Inflammatory macrophage treated with lipopolysaccharide for 1 hour (primary cell): ENCODE data around the gene ZNF536.
"Not testable (repeated sequence)": the region's sequence is repeated elsewhere in the genome, so short reads cannot be mapped to it uniquely, and the experiment has no call there.

Source experiments
- DNase-seq, 2 donors: peaks; one replicate each; pipeline ENCODE4 v3.0.0-alpha.2; 2020 to 2022

ZNF536 gene

GRCh38 chr19:30420881-30421280 lies 48.7 kb downstream of the ZNF536 start:
- DNase-seq, result no peak

- DNase-seq, result no peak
Observed at GRCh38 chr19:30421571-30421970, 49.4 kb downstream of the ZNF536 start.

- no peak for DNase-seq
Observed at GRCh38 chr19:30423481-30423880, 51.3 kb downstream of the ZNF536 start.

GRCh38 chr19:30425885-30426838 lies 54.0 kb downstream of the ZNF536 start:
- no peak for DNase-seq

- DNase-seq, result no peak
Observed at GRCh38 chr19:30426864-30427263, 54.7 kb downstream of the ZNF536 start.

- DNase-seq, result no peak
Observed at GRCh38 chr19:30428092-30428680, 56.0 kb downstream of the ZNF536 start.

- no peak for DNase-seq
Observed at GRCh38 chr19:30428844-30429243, 56.7 kb downstream of the ZNF536 start.

GRCh38 chr19:30430206-30430734 lies 58.1 kb downstream of the ZNF536 start:
- no peak for DNase-seq

- no peak for DNase-seq
Observed at GRCh38 chr19:30431591-30431990, 59.4 kb downstream of the ZNF536 start.

- DNase-seq, result no peak
Observed at GRCh38 chr19:30434797-30435594, 62.8 kb downstream of the ZNF536 start.

GRCh38 chr19:30437869-30438268 lies 65.7 kb downstream of the ZNF536 start:
- no peak for DNase-seq

GRCh38 chr19:30439310-30439709 lies 67.1 kb downstream of the ZNF536 start:
- DNase-seq, result no peak

- no peak for DNase-seq
Observed at GRCh38 chr19:30441011-30441410, 68.8 kb downstream of the ZNF536 start.

GRCh38 chr19:30442674-30443073 lies 70.5 kb downstream of the ZNF536 start:
- no peak for DNase-seq

- no peak for DNase-seq
Observed at GRCh38 chr19:30443531-30444252, 71.5 kb downstream of the ZNF536 start.

- no peak for DNase-seq
Observed at GRCh38 chr19:30444253-30444671, 72.1 kb downstream of the ZNF536 start.

- DNase-seq, result no peak
Observed at GRCh38 chr19:30444686-30445232, 72.6 kb downstream of the ZNF536 start.

- no peak for DNase-seq
Observed at GRCh38 chr19:30445385-30445784, 73.2 kb downstream of the ZNF536 start.

- not testable (repeated sequence) for DNase-seq
Observed at GRCh38 chr19:30446120-30446519, 73.9 kb downstream of the ZNF536 start.

GRCh38 chr19:30446850-30447552 lies 74.8 kb downstream of the ZNF536 start:
- no peak for DNase-seq

- DNase-seq, result no peak
Observed at GRCh38 chr19:30447553-30447870, 75.3 kb downstream of the ZNF536 start.
